Ureter (tissue), 1 donor: Measurements from ENCODE around the gene STRIP1. TPM values are rescaled to one million over a fixed set of nuclear protein-coding genes. Genes with fewer than 3 reads are reported as not detected.
"Not testable (repeated sequence)": the region's sequence is repeated elsewhere in the genome, so short reads cannot be mapped to it uniquely, and the experiment has no call there.

Experiments used
- DNase-seq: peaks from one replicate; pipeline ENCODE4 v3.0.0-alpha.2; 2020; ENCODE audit warnings: low spot score
- total RNA-seq: library from RNA; stranded (reverse); gene quantifications from one replicate; pipeline ENCODE4 v1.2.4, GENCODE V29; 2023
- donor health status: DM: yes; HTN: yes; CAD: no.

The STRIP1 gene
- total RNA-seq, 1 donor from 2014 or later, result 41.5 TPM

GRCh38 chr1:110008971-110009565, 25.4 kb upstream of the STRIP1 start:
- DNase-seq, result no peak

GRCh38 chr1:110011527-110012041, 22.8 kb upstream of the STRIP1 start:
- DNase-seq, result no peak

GRCh38 chr1:110012100-110012780, 22.2 kb upstream of the STRIP1 start:
- no peak for DNase-seq

- no peak for DNase-seq
These were observed 16.6 kb upstream of the STRIP1 start for GRCh38 chr1:110017792-110018191.

- no peak for DNase-seq
These were observed 16.0 kb upstream of the STRIP1 start for GRCh38 chr1:110018396-110018795.

- no peak for DNase-seq
These were observed 14.7 kb upstream of the STRIP1 start for GRCh38 chr1:110019770-110020169.

GRCh38 chr1:110021285-110021684, 13.1 kb upstream of the STRIP1 start:
- no peak for DNase-seq

- DNase-seq, result no peak
These were observed 9.8 kb upstream of the STRIP1 start for GRCh38 chr1:110024613-110025012.

- not testable (repeated sequence) for DNase-seq
These were observed 3.7 kb upstream of the STRIP1 start for GRCh38 chr1:110030687-110031086.

- DNase-seq, result no peak
These were observed 2.1 kb upstream of the STRIP1 start for GRCh38 chr1:110032327-110032726.

- no peak for DNase-seq
These were observed 1.0 kb upstream of the STRIP1 start for GRCh38 chr1:110033421-110033820.

GRCh38 chr1:110034040-110034450, 379 bp upstream of the STRIP1 start:
- no peak for DNase-seq

- no peak for DNase-seq
These were observed 870 bp downstream of the STRIP1 start for GRCh38 chr1:110035236-110035752.

- no peak for DNase-seq
These were observed 3.8 kb downstream of the STRIP1 start for GRCh38 chr1:110038271-110038670.

GRCh38 chr1:110039641-110040040, 5.2 kb downstream of the STRIP1 start:
- DNase-seq, result no peak

GRCh38 chr1:110040548-110040947, 6.1 kb downstream of the STRIP1 start:
- DNase-seq, result no peak

GRCh38 chr1:110043016-110043415, 8.6 kb downstream of the STRIP1 start:
- no peak for DNase-seq

- no peak for DNase-seq
These were observed 13.0 kb downstream of the STRIP1 start for GRCh38 chr1:110047463-110047862.

GRCh38 chr1:110048240-110048639, 13.8 kb downstream of the STRIP1 start:
- DNase-seq, result no peak

- no peak for DNase-seq
These were observed 14.6 kb downstream of the STRIP1 start for GRCh38 chr1:110048923-110049601.

- no peak for DNase-seq
These were observed 15.6 kb downstream of the STRIP1 start for GRCh38 chr1:110049801-110050601.
